GM12878 (cell line): Measurements from ENCODE around the gene CD300LG. TPM values are rescaled to one million over a fixed set of nuclear protein-coding genes. Genes with fewer than 3 reads are reported as not detected.

Experiments
- ATAC-seq: fragments of 200-7000 bp; cut with Tn5 transposase; 3 replicates; pipeline ENCODE4 v1.9.1; 2020; ENCODE audit warnings: mild to moderate bottlenecking, moderate library complexity
- BruUV-seq: library from RNA; stranded (reverse); fragments of 400-500 nt; replicated peaks from 2 replicates; lab custom pipeline; 2021; lab: Mats Ljungman, UMichigan
- CTCF ChIA-PET: fragments of 300-600 bp; sonication (Branson Sonifier 250); formaldehyde crosslinking; extraction: SDS; loops from one replicate; lab custom pipeline; 2021; ENCODE audit warnings: inconsistent platforms; lab: Yijun Ruan, JAX
- POLR2A ChIA-PET: fragments of 350-600 bp; formaldehyde crosslinking; extraction: SDS; loops from one replicate; lab custom pipeline; 2021; ENCODE audit warnings: inconsistent platforms; lab: Charles Lee
- RAD21 ChIA-PET: fragments of 300-600 bp; sonication (Branson Sonifier 250); formaldehyde crosslinking; loops from one replicate; lab custom pipeline; 2023; ENCODE audit warnings: antibody characterized with exemption; ENCODE audit not compliant: unreplicated experiment; lab: Charles Lee
- SMC1A ChIA-PET: fragments of 300-600 bp; sonication (Branson Sonifier 250); formaldehyde crosslinking; loops from one replicate; lab custom pipeline; 2023; ENCODE audit not compliant: unreplicated experiment, uncharacterized antibody; lab: Charles Lee
- DNase-seq: peaks from one replicate; pipeline ENCODE4 v3.0.0-alpha.2; 2011; ENCODE audit warnings: low read depth, low spot score
- FAIRE-seq: peaks from 3 replicates; lab custom pipeline; 2011; peaks lifted over from hg19 to GRCh38; lab: Jason Lieb, UNC
- H2AFZ ChIP-seq: 2 replicates; pipeline ENCODE4 v1.6.0; 2011; ENCODE audit warnings: low read depth, low read length, control low read depth; ENCODE audit not compliant: control insufficient read depth
- H3K27ac ChIP-seq: 2 replicates; pipeline ENCODE4 v1.5.1; 2011; ENCODE audit warnings: control low read depth; ENCODE audit not compliant: control insufficient read depth, insufficient read depth
- H3K27me3 ChIP-seq, 2 experiments: replicated peaks in 1 of 2; 2 replicates each; pipeline versions ENCODE4 v1.6.0 to v1.6.1; 2011; ENCODE audit warnings: low read length in 1 of 2; ENCODE audit not compliant: control insufficient read depth in 2 of 2, insufficient read depth in 2 of 2
- H3K36me3 ChIP-seq, 2 experiments: 2 replicates each; pipeline ENCODE4 v1.5.1; 2011; ENCODE audit warnings: low read length in 1 of 2; ENCODE audit not compliant: control insufficient read depth in 2 of 2, insufficient read depth in 2 of 2
- H3K4me1 ChIP-seq: 2 replicates; pipeline ENCODE4 v1.6.1; 2011; ENCODE audit warnings: mild to moderate bottlenecking, low read length, moderate library complexity, mixed read lengths; ENCODE audit not compliant: control insufficient read depth, insufficient read depth
- H3K4me2 ChIP-seq: 2 replicates; pipeline ENCODE4 v1.6.0; 2011; ENCODE audit warnings: control low read depth; ENCODE audit not compliant: control insufficient read depth, insufficient read depth
- H3K4me3 ChIP-seq: fragments of 200-600 bp; sonication (generic); 2 replicates; pipeline ENCODE4 v1.5.1; 2016
- H3K79me2 ChIP-seq: 2 replicates; pipeline ENCODE4 v1.6.0; 2011; ENCODE audit warnings: low read length; ENCODE audit not compliant: control insufficient read depth, insufficient read depth
- H3K9ac ChIP-seq: 2 replicates; pipeline ENCODE4 v1.8.0; 2011; ENCODE audit warnings: low read length, control low read depth, mixed read lengths; ENCODE audit not compliant: control insufficient read depth, insufficient read depth
- H3K9me3 ChIP-seq: replicated peaks from 3 replicates; pipeline ENCODE4 v1.5.1; 2011; ENCODE audit warnings: mild to moderate bottlenecking, low read length; ENCODE audit not compliant: control insufficient read depth, insufficient read depth
- H4K20me1 ChIP-seq: 2 replicates; pipeline ENCODE4 v1.6.0; 2011; ENCODE audit not compliant: control insufficient read depth, insufficient read depth
- ATF3 ChIP-seq: IDR thresholded peaks from 2 replicates; pipeline ENCODE4 v1.6.1; 2011; ENCODE audit warnings: low read depth, mild to moderate bottlenecking, low read length, moderate library complexity, borderline replicate concordance; ENCODE audit errors: extremely low read depth
- BACH1 ChIP-seq: fragments of 450-650 bp; IDR thresholded peaks from 2 replicates; pipeline ENCODE4 v1.6.1; 2017; ENCODE audit warnings: mild to moderate bottlenecking, borderline replicate concordance
- BCL3 ChIP-seq: IDR thresholded peaks from 2 replicates; pipeline ENCODE4 v1.6.1; 2011; ENCODE audit warnings: borderline replicate concordance, low read depth, mild to moderate bottlenecking, moderate library complexity, low read length; ENCODE audit not compliant: insufficient read depth, poor library complexity, severe bottlenecking
- EZH2 ChIP-seq: IDR thresholded peaks from 2 replicates; pipeline ENCODE4 v1.6.1; 2012; ENCODE audit warnings: low read depth, mild to moderate bottlenecking, control low read depth, inconsistent platforms, low read length, borderline replicate concordance; ENCODE audit not compliant: control insufficient read depth
- KLF5 ChIP-seq: fragments of 450-650 bp; IDR thresholded peaks from 2 replicates; pipeline ENCODE4 v1.6.1; 2014; ENCODE audit warnings: mild to moderate bottlenecking; ENCODE audit not compliant: partially characterized antibody
- NBN ChIP-seq: fragments of 450-650 bp; IDR thresholded peaks from 2 replicates; pipeline ENCODE4 v1.6.1; 2016
- RELA ChIP-seq: fragments of 450-650 bp; IDR thresholded peaks from 2 replicates; pipeline ENCODE4 v1.8.0; 2014; ENCODE audit warnings: borderline replicate concordance; ENCODE audit not compliant: partially characterized antibody
- SIX5 ChIP-seq: IDR thresholded peaks from 2 replicates; pipeline ENCODE4 v1.6.1; 2011; ENCODE audit warnings: mild to moderate bottlenecking, low read depth, low read length, moderate library complexity; ENCODE audit not compliant: severe bottlenecking
- SMC3 ChIP-seq: IDR thresholded peaks from 2 replicates; pipeline ENCODE4 v1.6.1; 2011; ENCODE audit warnings: low read length, improper control_type of control experiment, borderline replicate concordance
- SREBF1 ChIP-seq: IDR thresholded peaks from 2 replicates; pipeline ENCODE4 v1.6.1; 2012; ENCODE audit warnings: mild to moderate bottlenecking, low read length
- SREBF2 ChIP-seq: IDR thresholded peaks from 2 replicates; pipeline ENCODE4 v1.6.1; 2012; ENCODE audit warnings: mild to moderate bottlenecking, low read length
- STAT3 ChIP-seq: IDR thresholded peaks from 2 replicates; pipeline ENCODE4 v1.6.1; 2011; ENCODE audit warnings: low read depth, low read length, improper control_type of control experiment
- TAF1 ChIP-seq: IDR thresholded peaks from 2 replicates; pipeline ENCODE4 v1.6.1; 2011; ENCODE audit warnings: mild to moderate bottlenecking, low read depth, low read length, borderline replicate concordance
- YBX1 ChIP-seq: fragments of 450-650 bp; IDR thresholded peaks from 2 replicates; pipeline ENCODE4 v1.6.1; 2016; ENCODE audit warnings: antibody characterized with exemption
- ZNF24 ChIP-seq: fragments of 450-650 bp; IDR thresholded peaks from 2 replicates; pipeline ENCODE4 v1.6.1; 2017; ENCODE audit warnings: antibody characterized with exemption, mild to moderate bottlenecking
- WGBS: methylation state at CpG from one replicate; pipeline ENCODE4 v1.1.6; 2016; ENCODE audit warnings: low lambda C conversion rate; ENCODE audit not compliant: insufficient replicate concordance, insufficient coverage; ENCODE audit errors: missing lambda C conversion rate; 5-methylcytosine and 5-hydroxymethylcytosine counted together
- in situ Hi-C: fragments of 300-500 bp; cut with MboI; formaldehyde crosslinking; loops from 9 replicates; pipeline ENCODE4 v1.14.3; 2018; ENCODE audit warnings: mixed read lengths
- intact Hi-C: fragments of 100-400 bp; cut with micrococcal nuclease; formaldehyde crosslinking; loops from one replicate; pipeline ENCODE4 v1.14.2; 2022; ENCODE audit not compliant: unreplicated experiment
- polyA plus RNA-seq, 11 experiments: library from polyadenylated mRNA; depleted of rRNA in 4 of 11; unstranded in 6 of 11; stranded (reverse) in 5 of 11; fragments of >200 nt; fragmentation: Nextera tagmentation in 4 of 11; fragmentation: Illumina TruSeq in 1 of 11; extraction: Ambion mirVana in 4 of 11; extraction: Trizol in 1 of 11; gene quantifications; 1 replicate in 1 of 11; 2 replicates in 10 of 11; pipeline versions ENCODE4 v1.2.1 to v1.2.3, GENCODE V29; 2011 to 2016; ENCODE audit warnings: inconsistent platforms in 2 of 11, missing spikeins in 2 of 11, low read depth in 1 of 11
- total RNA-seq, 4 experiments: library from RNA; depleted of rRNA in 3 of 4; stranded (reverse); fragments of >200 nt in 3 of 4; fragmentation: Illumina TruSeq in 1 of 4; extraction: Trizol in 1 of 4; gene quantifications; 2 replicates each; pipeline versions ENCODE4 v1.2.1 to v1.2.3, GENCODE V29; 2013 to 2021

The CD300LG gene
- total and polyA plus RNA-seq, 10 of the 15 experiments (the other 5 are each of a cell fraction or from before 2014, with no cell fraction given): not detected

DNA sequence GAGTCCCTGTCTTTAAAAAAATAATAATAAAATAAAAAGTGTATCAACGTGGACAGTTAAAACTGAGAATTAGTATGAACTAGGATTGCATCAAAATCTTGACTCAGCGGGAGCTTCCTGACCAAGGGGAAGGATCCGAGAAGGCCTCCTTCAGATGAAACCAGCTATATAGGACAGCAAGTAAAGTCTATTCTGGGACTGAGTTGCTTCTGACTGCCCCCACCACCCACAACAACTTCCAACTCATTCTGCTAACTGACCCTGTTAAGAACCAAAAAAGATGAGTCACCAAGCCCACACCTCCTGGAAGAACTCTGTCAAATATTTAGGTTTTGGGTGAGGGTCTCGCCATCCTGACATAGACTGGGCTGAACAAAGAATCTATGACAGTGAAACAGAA is 38.9 kb upstream of the CD300LG start:
- H4K20me1 ChIP-seq: no peaks in the 10 kb centered on the region
- 10% methylated on average over 4 of the region's 4 CpGs for WGBS
- POLR2A ChIA-PET: no interaction called here
- no peak overlapping the region for H3K4me2 ChIP-seq
- intact Hi-C loops (no loop called here), in situ Hi-C loops (no loop called here)
- peaks cover 2 to 3% of the 10 kb centered on the region in 2 experiments for H3K27me3 ChIP-seq
- H3K9ac ChIP-seq: no peak overlapping the region
- SMC1A ChIA-PET: no interaction called here
- no peaks in the 10 kb centered on the region for H3K4me1 ChIP-seq
- BruUV-seq: no TSS peak
- no peak for TF ChIP-seq EZH2
- no peak for TF ChIP-seq KLF5
- no peak for TF ChIP-seq SIX5
- no peak for TF ChIP-seq ZNF24
- TF ChIP-seq NBN: no peak
- no peak for TF ChIP-seq BACH1
- TF ChIP-seq YBX1: no peak
- TF ChIP-seq STAT3: no peak
- TF ChIP-seq SREBF2: no peak
- TF ChIP-seq RELA: no peak
- TF ChIP-seq BCL3: no peak
- no peak for TF ChIP-seq TAF1
- TF ChIP-seq SREBF1: no peak
- TF ChIP-seq ATF3: no peak
- no peak for TF ChIP-seq SMC3
- H3K79me2 ChIP-seq: no peaks in the 10 kb centered on the region
- DNase-seq (no peak), FAIRE-seq (no peak), ATAC-seq (no peak)
- RAD21 ChIA-PET: no interaction called here
- no peaks in the 10 kb centered on the region for H3K36me3 ChIP-seq
- H2AFZ ChIP-seq: no peak overlapping the region
- H3K9me3 ChIP-seq: no peaks in the 10 kb centered on the region; the same call in 2 of the 3 replicates
- no peak overlapping the region for H3K27ac ChIP-seq
- CTCF ChIA-PET: interaction anchor here (1.6 kb wide), 1 partner anchor 42 kb away, joined by 5 read pairs; no protein-coding TSS in a partner anchor
- no peak overlapping the region for H3K4me3 ChIP-seq
